HepG2 (cell line): ENCODE measurements around the gene GPS1. TPM values are rescaled to one million over a fixed set of nuclear protein-coding genes. Genes with fewer than 3 reads are reported as not detected.

Source experiments
- ATAC-seq: fragments of 200-7000 bp; cut with Tn5 transposase; 3 replicates; pipeline ENCODE4 v1.9.1; 2020; ENCODE audit warnings: mild to moderate bottlenecking, moderate library complexity
- BruUV-seq: library from RNA; stranded (reverse); fragments of 400-500 nt; replicated peaks from 2 replicates; lab custom pipeline; 2021; lab: Mats Ljungman, UMichigan
- CTCF ChIA-PET: fragments of 300-600 bp; formaldehyde crosslinking; extraction: SDS; loops from one replicate; lab custom pipeline; 2021; ENCODE audit warnings: low total read pairs, inconsistent platforms, low intra/inter-chr PET ratio; lab: Yijun Ruan, JAX
- POLR2A ChIA-PET: fragments of 350-600 bp; sonication (Branson Sonifier 250); formaldehyde crosslinking; loops from one replicate; lab custom pipeline; 2020; ENCODE audit warnings: antibody characterized with exemption, inconsistent platforms; lab: Yijun Ruan, JAX
- DNase-seq: peaks from one replicate; pipeline ENCODE4 v3.0.0-alpha.2; 2015; ENCODE audit warnings: low spot score
- FAIRE-seq: peaks from 3 replicates; lab custom pipeline; 2011; peaks lifted over from hg19 to GRCh38; lab: Jason Lieb, UNC
- H2AFZ ChIP-seq: one replicate; pipeline ENCODE4 v1.6.1; 2011; ENCODE audit warnings: low read length, inconsistent platforms
- H3K27ac ChIP-seq: fragments of 300-600 bp; 3 replicates; pipeline ENCODE4 v1.8.0; 2011; ENCODE audit warnings: mixed run types, mild to moderate bottlenecking, mixed read lengths, low read length, inconsistent platforms; ENCODE audit not compliant: insufficient read depth; ENCODE audit errors: extremely low read length
- H3K27me3 ChIP-seq, 2 experiments: fragments of 200-600 bp in 1 of 2; 2 replicates in 1 of 2; 3 replicates in 1 of 2; pipeline versions ENCODE4 v1.6.0 to v1.8.0; 2011; ENCODE audit warnings: low read length in 2 of 2, mild to moderate bottlenecking in 2 of 2, moderate library complexity in 2 of 2, inconsistent platforms in 1 of 2; ENCODE audit not compliant: insufficient read depth in 2 of 2, control insufficient read depth in 1 of 2
- H3K36me3 ChIP-seq, 2 experiments: fragments of 200-600 bp in 1 of 2; replicated peaks in 1 of 2; 2 replicates in 1 of 2; 3 replicates in 1 of 2; pipeline versions ENCODE4 v1.5.1 to v1.8.0; 2011; ENCODE audit warnings: low read length in 2 of 2, inconsistent platforms in 1 of 2; ENCODE audit not compliant: insufficient read depth in 2 of 2, control insufficient read depth in 1 of 2
- H3K4me1 ChIP-seq: 2 replicates; pipeline ENCODE4 v1.5.1; 2012; ENCODE audit warnings: low read length, inconsistent platforms; ENCODE audit not compliant: insufficient read depth
- H3K4me2 ChIP-seq: 2 replicates; pipeline ENCODE4 v1.6.0; 2011; ENCODE audit warnings: low read depth, low read length, inconsistent platforms
- H3K4me3 ChIP-seq, 3 experiments: fragments of 200-600 bp in 1 of 3; sonication (generic), shearing (Covaris generic) in 1 of 3; replicated peaks in 1 of 3; 2 replicates each; pipeline ENCODE4 v1.5.1; 2011 to 2016; ENCODE audit warnings: low read length in 3 of 3, inconsistent platforms in 2 of 3, low read depth in 2 of 3, mild to moderate bottlenecking in 2 of 3, control low read depth in 1 of 3, mixed read lengths in 1 of 3; ENCODE audit not compliant: insufficient read depth in 1 of 3
- H3K79me2 ChIP-seq: one replicate; pipeline ENCODE4 v1.6.1; 2011; ENCODE audit warnings: low read length, inconsistent platforms; ENCODE audit not compliant: insufficient read depth
- H3K9ac ChIP-seq: 2 replicates; pipeline ENCODE4 v1.6.0; 2011; ENCODE audit warnings: mild to moderate bottlenecking, low read depth, low read length, inconsistent platforms; ENCODE audit not compliant: insufficient read depth
- H3K9me3 ChIP-seq: 2 replicates; pipeline ENCODE4 v1.5.1; 2012; ENCODE audit warnings: mild to moderate bottlenecking, low read length
- H4K20me1 ChIP-seq: 2 replicates; pipeline ENCODE4 v1.6.0; 2011; ENCODE audit warnings: inconsistent platforms, mild to moderate bottlenecking, low read length, moderate library complexity; ENCODE audit not compliant: insufficient read depth
- ATF3 ChIP-seq: sonication (generic); formaldehyde crosslinking; IDR thresholded peaks from 2 replicates; pipeline ENCODE4 v1.4.0; 2020; ENCODE audit warnings: missing genetic modification reagents
- ELF4 ChIP-seq: sonication (generic); formaldehyde crosslinking; IDR thresholded peaks from 2 replicates; pipeline ENCODE4 v1.5.0; 2020; ENCODE audit warnings: missing genetic modification reagents, mild to moderate bottlenecking, moderate library complexity, borderline replicate concordance
- IKZF5 ChIP-seq: IDR thresholded peaks from 2 replicates; pipeline ENCODE4 v1.6.1; 2018; ENCODE audit warnings: missing genetic modification reagents, mild to moderate bottlenecking, missing compliant biosample characterization
- MAF1 ChIP-seq: sonication (generic); formaldehyde crosslinking; IDR thresholded peaks from 2 replicates; pipeline ENCODE4 v1.5.0; 2020; ENCODE audit warnings: missing genetic modification reagents, borderline replicate concordance
- ONECUT2 ChIP-seq: sonication (generic); formaldehyde crosslinking; IDR thresholded peaks from 2 replicates; pipeline ENCODE4 v1.4.0; 2020; ENCODE audit warnings: missing genetic modification reagents
- PBX3 ChIP-seq: sonication (generic); formaldehyde crosslinking; IDR thresholded peaks from 2 replicates; pipeline ENCODE4 v1.8.1; 2023; ENCODE audit warnings: missing genetic modification reagents, inconsistent platforms, borderline replicate concordance
- PRDM15 ChIP-seq: sonication (generic); formaldehyde crosslinking; IDR thresholded peaks from 2 replicates; pipeline ENCODE4 v1.4.0; 2020; ENCODE audit warnings: missing genetic modification reagents
- TEAD2 ChIP-seq: sonication (generic); formaldehyde crosslinking; IDR thresholded peaks from 2 replicates; pipeline ENCODE4 v1.9.0; 2021; ENCODE audit warnings: missing genetic modification reagents
- ZBTB33 ChIP-seq: sonication (generic); formaldehyde crosslinking; IDR thresholded peaks from 2 replicates; pipeline ENCODE4 v1.4.0; 2020; ENCODE audit warnings: missing genetic modification reagents
- ZBTB42 ChIP-seq: sonication (generic); formaldehyde crosslinking; IDR thresholded peaks from 2 replicates; pipeline ENCODE4 v1.5.0; 2020; ENCODE audit warnings: mild to moderate bottlenecking, missing genetic modification reagents
- ZNF34 ChIP-seq: sonication (generic); formaldehyde crosslinking; IDR thresholded peaks from 2 replicates; pipeline ENCODE4 v1.4.0; 2020; ENCODE audit warnings: mild to moderate bottlenecking, missing genetic modification reagents, borderline replicate concordance
- ZNF451 ChIP-seq: sonication (generic); formaldehyde crosslinking; IDR thresholded peaks from 2 replicates; pipeline ENCODE4 v1.5.0; 2020; ENCODE audit warnings: mild to moderate bottlenecking, missing genetic modification reagents
- ZNF660 ChIP-seq: sonication (generic); formaldehyde crosslinking; IDR thresholded peaks from 2 replicates; pipeline ENCODE4 v1.5.1; 2020; ENCODE audit warnings: mild to moderate bottlenecking, low read depth, missing genetic modification reagents, borderline replicate concordance
- WGBS: methylation state at CpG from one replicate; pipeline ENCODE4 v1.1.6; 2017; ENCODE audit warnings: low lambda C conversion rate; 5-methylcytosine and 5-hydroxymethylcytosine counted together
- in situ Hi-C: cut with HindIII; loops from 2 replicates; pipeline ENCODE4 v1.10.0; 2017; ENCODE audit warnings: low pct_unique_long_range_greater_than_20kb; ENCODE audit not compliant: extremely low pct_ligation_motif_present
- intact Hi-C: fragments of 100-400 bp; cut with micrococcal nuclease; formaldehyde crosslinking; loops from one replicate; pipeline ENCODE4 v1.10.0; 2022; ENCODE audit not compliant: unreplicated experiment
- polyA plus RNA-seq, 8 experiments: library from polyadenylated mRNA; depleted of rRNA in 3 of 8; stranded (reverse) in 7 of 8; unstranded in 1 of 8; fragments of >200 nt; fragmentation: Illumina TruSeq in 4 of 8; extraction: Trizol in 4 of 8; gene quantifications; 2 replicates each; pipeline versions ENCODE4 v1.2.1 to v1.2.3, GENCODE V29; 2011 to 2016; ENCODE audit warnings: low read depth in 4 of 8, missing spikeins in 1 of 8, mixed read lengths in 1 of 8; ENCODE audit not compliant: insufficient read depth in 1 of 8
- total RNA-seq, 5 experiments: library from RNA; depleted of rRNA; stranded (reverse); fragments of >200 nt; fragmentation: Illumina TruSeq; extraction: Trizol; gene quantifications; 2 replicates each; pipeline ENCODE4 v1.2.3, GENCODE V29; 2016; ENCODE audit warnings: low read depth in 1 of 5

GPS1 gene
- total and polyA plus RNA-seq, 2 of the 13 experiments (the other 11 are each of a cell fraction or from before 2014, with no cell fraction given) = 124 to 128 TPM

GRCh38 chr17:82103553-82104451 is 52.1 kb downstream of the GPS1 start:
- Histone ChIP-seq H3K4me3 (peak overlapping the region; percentile 4 to 63 (median 25)), H2AFZ (no peak overlapping the region), H3K79me2 (peaks cover 21% of the 10 kb centered on the region), H4K20me1 (no peaks in the 10 kb centered on the region), H3K36me3 (no peaks in the 10 kb centered on the region), H3K9ac (peak overlapping the region; percentile 65), H3K27me3 (no peaks in the 10 kb centered on the region), H3K4me1 (peaks cover 88% of the 10 kb centered on the region), H3K9me3 (no peaks in the 10 kb centered on the region), H3K27ac (peak overlapping the region; percentile 81), H3K4me2 (peak overlapping the region; percentile 65)
- POLR2A ChIA-PET = interaction anchor here (0.7 to 5.9 kb wide), 16 partner anchors 13 to 420 kb away, joined by 3 to 61 read pairs (median 3); partner anchors contain the start of genes ARL16, CENPX, DCXR and DUS1L
- in situ Hi-C loops = no loop called here
- CTCF ChIA-PET = no interaction called here
- no TSS peak for BruUV-seq
- intact Hi-C loops = loop anchor here (2.0 to 10.0 kb wide), 2 partner anchors 67 to 131 kb away; partner anchors contain the start of gene DCXR
- ATAC-seq (peak; percentile 29), DNase-seq (peak; percentile 90), FAIRE-seq (peak; percentile 93)
- 0% methylated on average over 21 of the region's 24 CpGs for WGBS
- no peak for TF ChIP-seq PBX3 (CRISPR knock-in tag)
- TF ChIP-seq PRDM15 (CRISPR knock-in tag) = peak; percentile 54
- no peak for TF ChIP-seq ELF4 (CRISPR knock-in tag)
- TF ChIP-seq MAF1 (CRISPR knock-in tag) = no peak; the same call in 1 of the 2 replicates
- no peak for TF ChIP-seq TEAD2
- 0 out of 2 replicates have a peak, but pooled peaks have one; percentile 80 for TF ChIP-seq ZNF451
- TF ChIP-seq ATF3 (CRISPR knock-in tag) = 0 out of 2 replicates have a peak, but pooled peaks have one; percentile 31
- peak; percentile 52; the same call in 1 of the 2 replicates for TF ChIP-seq ONECUT2 (CRISPR knock-in tag)
- TF ChIP-seq ZBTB33 (CRISPR knock-in tag) = peak; percentile 61
- no peak; the same call in 1 of the 2 replicates for TF ChIP-seq ZBTB42 (CRISPR knock-in tag)
- peak; percentile 83 for TF ChIP-seq IKZF5 (CRISPR knock-in tag)
- no peak for TF ChIP-seq ZNF660 (CRISPR knock-in tag)
- TF ChIP-seq ZNF34 (CRISPR knock-in tag) = no peak
